Liver (tissue), 9 donors: ENCODE measurements around the gene ARL2. TPM values are rescaled to one million over a fixed set of nuclear protein-coding genes. Genes with fewer than 3 reads are reported as not detected.

ENCODE experiments used
- DNase-seq: peaks from one replicate; pipeline ENCODE4 v3.0.0-alpha.2; 2017; ENCODE audit warnings: low spot score
- H3K27ac ChIP-seq, 2 donors: one replicate each; pipeline ENCODE4 v1.7.0; 2013; ENCODE audit warnings: inconsistent platforms in 2 of 2, low read length in 2 of 2, control low read depth in 1 of 2, low read depth in 1 of 2, mild to moderate bottlenecking in 1 of 2
- H3K27me3 ChIP-seq, 4 donors: one replicate each; pipeline versions ENCODE4 v1.6.1 to v1.7.0; 2013; ENCODE audit warnings: low read length in 3 of 4, inconsistent platforms in 1 of 4, mild to moderate bottlenecking in 1 of 4, moderate library complexity in 1 of 4; ENCODE audit not compliant: control insufficient read depth in 4 of 4, insufficient read depth in 4 of 4
- H3K36me3 ChIP-seq, 4 donors: one replicate each; pipeline versions ENCODE4 v1.6.1 to v1.7.0; 2013; ENCODE audit warnings: low read length in 3 of 4, mild to moderate bottlenecking in 3 of 4, low read depth in 1 of 4, moderate library complexity in 1 of 4; ENCODE audit not compliant: control insufficient read depth in 4 of 4, insufficient read depth in 3 of 4
- H3K4me1 ChIP-seq, 4 donors: one replicate each; pipeline versions ENCODE4 v1.6.1 to v1.7.0; 2013; ENCODE audit warnings: low read length in 3 of 4, mild to moderate bottlenecking in 3 of 4, moderate library complexity in 1 of 4; ENCODE audit not compliant: control insufficient read depth in 4 of 4, insufficient read depth in 4 of 4
- H3K4me3 ChIP-seq, 3 donors: one replicate each; pipeline versions ENCODE4 v1.6.1 to v1.7.0; 2013; ENCODE audit warnings: low read length in 3 of 3, control low read depth in 1 of 3, low read depth in 1 of 3, mild to moderate bottlenecking in 1 of 3
- H3K9ac ChIP-seq, 2 donors: one replicate each; pipeline ENCODE4 v1.7.0; 2013; ENCODE audit warnings: low read length in 2 of 2, mild to moderate bottlenecking in 2 of 2, moderate library complexity in 2 of 2, control low read depth in 1 of 2, low read depth in 1 of 2
- H3K9me3 ChIP-seq, 4 donors: one replicate each; pipeline versions ENCODE4 v1.6.1 to v1.7.0; 2013; ENCODE audit warnings: low read length in 3 of 4; ENCODE audit not compliant: control insufficient read depth in 4 of 4
- EGR1 ChIP-seq, 2 donors: IDR thresholded peaks; 2 replicates each; pipeline ENCODE4 v1.6.1; 2016 to 2018; ENCODE audit warnings: antibody characterized with exemption in 2 of 2, low read depth in 2 of 2
- FOXA2 ChIP-seq: IDR thresholded peaks from 2 replicates; pipeline ENCODE4 v1.6.1; 2016; ENCODE audit warnings: antibody characterized with exemption
- GABPA ChIP-seq, 2 donors: IDR thresholded peaks in 1 of 2; conservative IDR thresholded peaks in 1 of 2; 2 replicates each; pipeline ENCODE4 v1.6.1; 2016; ENCODE audit warnings: antibody characterized with exemption in 2 of 2, mild to moderate bottlenecking in 1 of 2, moderate library complexity in 1 of 2
- HNF4G ChIP-seq: IDR thresholded peaks from 2 replicates; pipeline ENCODE4 v1.6.1; 2016; ENCODE audit warnings: antibody characterized with exemption
- JUND ChIP-seq, 2 donors: IDR thresholded peaks; 2 replicates each; pipeline ENCODE4 v1.6.1; 2016; ENCODE audit warnings: antibody characterized with exemption in 2 of 2
- NR2F2 ChIP-seq: IDR thresholded peaks from 2 replicates; pipeline ENCODE4 v1.6.1; 2016; ENCODE audit warnings: antibody characterized with exemption
- RAD21 ChIP-seq, 2 donors: IDR thresholded peaks; 2 replicates each; pipeline ENCODE4 v1.6.1; 2016; ENCODE audit warnings: antibody characterized with exemption in 2 of 2, mild to moderate bottlenecking in 2 of 2
- RXRA ChIP-seq, 2 donors: IDR thresholded peaks; 2 replicates each; pipeline ENCODE4 v1.6.1; 2017 to 2018; ENCODE audit warnings: antibody characterized with exemption in 2 of 2, mild to moderate bottlenecking in 1 of 2
- SP1 ChIP-seq: IDR thresholded peaks from 2 replicates; pipeline ENCODE4 v1.6.1; 2018; ENCODE audit warnings: antibody characterized with exemption, mild to moderate bottlenecking
- TAF1 ChIP-seq: conservative IDR thresholded peaks from 2 replicates; pipeline ENCODE4 v1.6.1; 2016; ENCODE audit warnings: antibody characterized with exemption, mild to moderate bottlenecking
- WGBS: extraction: QIAGEN DNeasy Blood & Tissue Kit; methylation state at CpG from one replicate; pipeline ENCODE4 v1.1.7; 2013; 5-methylcytosine and 5-hydroxymethylcytosine counted together
- polyA plus RNA-seq, 2 donors: library from polyadenylated mRNA; stranded (reverse) in 1 of 2; unstranded in 1 of 2; fragments of 200-250 nt in 1 of 2; fragments of >200 nt in 1 of 2; fragmentation: Nextera tagmentation in 1 of 2; extraction: Ambion mirVana in 1 of 2; gene quantifications; one replicate each; pipeline versions ENCODE4 v1.2.1 to v1.2.3, GENCODE V29; 2013 to 2015
- total RNA-seq, 2 donors: library from RNA; depleted of rRNA; stranded (reverse); fragments of >200 nt; gene quantifications; one replicate each; pipeline ENCODE4 v1.2.3, GENCODE V29; 2014
- TF ChIP-seq, protein P1 (sequence below): IDR thresholded peaks from 2 replicates; pipeline ENCODE4 v1.6.1; 2016; ENCODE audit warnings: antibody characterized with exemption
- TF ChIP-seq, protein P2 (sequence below): fragments of 150-350 bp; IDR thresholded peaks from 2 replicates; pipeline ENCODE4 v1.5.1; 2017; ENCODE audit warnings: improper control_type of control experiment, low read depth, low read length; ENCODE audit not compliant: missing input control
- TF ChIP-seq, protein P3 (sequence below): IDR thresholded peaks from 2 replicates; pipeline ENCODE4 v1.6.1; 2016; ENCODE audit warnings: antibody characterized with exemption, mild to moderate bottlenecking
- TF ChIP-seq, protein P4 (sequence below): IDR thresholded peaks from 2 replicates; pipeline ENCODE4 v1.6.1; 2016; ENCODE audit warnings: antibody characterized with exemption
- donor health status: healthy.
- donor health status: healthy.
- donor health status: healthy.
- donor health status: healthy.
- donor health status: healthy.

Gene ARL2
- total RNA-seq (10 to 100 TPM; 10.8 to 17.1 TPM), polyA plus RNA-seq (10 to 100 TPM; 12.9 to 19.5 TPM)

DNA sequence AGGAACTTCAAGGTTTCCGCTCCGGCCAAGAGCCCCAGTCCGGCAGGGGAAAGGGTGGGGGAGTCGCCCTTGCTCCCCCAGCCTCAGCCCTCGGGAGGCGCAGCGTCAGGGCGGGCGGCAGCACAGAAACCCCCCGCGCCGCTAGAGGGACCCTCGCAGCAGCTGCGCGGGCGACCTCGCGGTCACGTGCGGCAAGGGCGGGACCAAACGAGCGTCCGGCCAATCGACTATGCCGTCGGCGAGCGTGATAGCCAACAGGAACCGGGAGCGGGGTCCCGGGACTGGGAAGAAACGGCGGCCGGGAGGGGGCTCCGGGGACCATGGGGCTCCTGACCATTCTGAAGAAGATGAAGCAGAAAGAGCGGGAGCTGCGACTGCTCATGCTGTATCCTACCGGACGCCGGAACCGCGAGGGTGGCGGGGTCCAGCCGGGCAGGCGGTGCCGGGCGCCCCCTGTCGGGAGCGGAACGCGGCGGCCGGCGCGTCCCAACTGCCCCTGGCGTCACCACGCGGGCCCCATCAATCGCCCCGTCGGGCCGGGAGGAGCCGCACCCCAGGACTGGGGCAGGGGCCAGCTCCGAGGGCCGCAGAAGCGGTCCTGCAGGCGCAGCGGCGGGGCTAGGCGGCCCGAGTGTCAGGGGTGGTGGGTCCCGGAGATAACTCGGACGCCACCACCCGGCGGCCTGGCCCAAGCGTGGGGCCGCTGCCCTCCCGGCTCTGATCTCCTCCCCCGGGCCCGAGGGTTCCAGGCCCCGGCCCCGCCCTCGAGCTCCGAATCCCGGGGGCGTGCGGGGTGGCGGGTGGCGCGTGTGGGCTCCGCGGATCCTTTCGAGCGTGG, at the start of gene ARL2:
TSS of gene ARL2 (plus strand) at position 273 of the 838 bp plus-strand sequence. CDS start at position 321, 48 bp downstream.
- peak within 1 kb of the TSS; percentile 79 to 95 for H3K9ac ChIP-seq
- under 1% methylated on average over 96 of the region's 96 CpGs for WGBS
- peak within 1 kb of the TSS; percentile 80 to 94 (median 91) for H3K4me3 ChIP-seq
- no peaks in the 10 kb centered on the region for H3K9me3 ChIP-seq
- no peaks in the 10 kb centered on the region for H3K27me3 ChIP-seq
- peak within 1 kb of the TSS; percentile 97 to 99 for H3K27ac ChIP-seq
- DNase-seq: peak; percentile 91
- peaks cover 2% of the 10 kb centered on the region in 4 donors for H3K36me3 ChIP-seq
- TF ChIP-seq RAD21 (IDR thresholded peaks at IDR 0.05) (peak in 1 of 2 donors; percentile 30), RXRA (IDR thresholded peaks at IDR 0.05) (no peak), GABPA (IDR thresholded peaks at IDR 0.05 in 1 of 2, conservative IDR thresholded peaks at IDR 0.05 in 1 of 2) (no peak), JUND (IDR thresholded peaks at IDR 0.05) (no peak), EGR1 (IDR thresholded peaks at IDR 0.05; ENCODE audit: low read depth in 2 of 2) (no peak), HNF4G (no peak), FOXA2 (no peak), TAF1 (no peak), NR2F2 (no peak), SP1 (peak; percentile 17)
- TF ChIP-seq, protein P1, sequence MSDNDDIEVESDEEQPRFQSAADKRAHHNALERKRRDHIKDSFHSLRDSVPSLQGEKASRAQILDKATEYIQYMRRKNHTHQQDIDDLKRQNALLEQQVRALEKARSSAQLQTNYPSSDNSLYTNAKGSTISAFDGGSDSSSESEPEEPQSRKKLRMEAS: no peak
- TF ChIP-seq, protein P2, sequence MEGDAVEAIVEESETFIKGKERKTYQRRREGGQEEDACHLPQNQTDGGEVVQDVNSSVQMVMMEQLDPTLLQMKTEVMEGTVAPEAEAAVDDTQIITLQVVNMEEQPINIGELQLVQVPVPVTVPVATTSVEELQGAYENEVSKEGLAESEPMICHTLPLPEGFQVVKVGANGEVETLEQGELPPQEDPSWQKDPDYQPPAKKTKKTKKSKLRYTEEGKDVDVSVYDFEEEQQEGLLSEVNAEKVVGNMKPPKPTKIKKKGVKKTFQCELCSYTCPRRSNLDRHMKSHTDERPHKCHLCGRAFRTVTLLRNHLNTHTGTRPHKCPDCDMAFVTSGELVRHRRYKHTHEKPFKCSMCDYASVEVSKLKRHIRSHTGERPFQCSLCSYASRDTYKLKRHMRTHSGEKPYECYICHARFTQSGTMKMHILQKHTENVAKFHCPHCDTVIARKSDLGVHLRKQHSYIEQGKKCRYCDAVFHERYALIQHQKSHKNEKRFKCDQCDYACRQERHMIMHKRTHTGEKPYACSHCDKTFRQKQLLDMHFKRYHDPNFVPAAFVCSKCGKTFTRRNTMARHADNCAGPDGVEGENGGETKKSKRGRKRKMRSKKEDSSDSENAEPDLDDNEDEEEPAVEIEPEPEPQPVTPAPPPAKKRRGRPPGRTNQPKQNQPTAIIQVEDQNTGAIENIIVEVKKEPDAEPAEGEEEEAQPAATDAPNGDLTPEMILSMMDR: peak; percentile 75
- TF ChIP-seq, protein P3, sequence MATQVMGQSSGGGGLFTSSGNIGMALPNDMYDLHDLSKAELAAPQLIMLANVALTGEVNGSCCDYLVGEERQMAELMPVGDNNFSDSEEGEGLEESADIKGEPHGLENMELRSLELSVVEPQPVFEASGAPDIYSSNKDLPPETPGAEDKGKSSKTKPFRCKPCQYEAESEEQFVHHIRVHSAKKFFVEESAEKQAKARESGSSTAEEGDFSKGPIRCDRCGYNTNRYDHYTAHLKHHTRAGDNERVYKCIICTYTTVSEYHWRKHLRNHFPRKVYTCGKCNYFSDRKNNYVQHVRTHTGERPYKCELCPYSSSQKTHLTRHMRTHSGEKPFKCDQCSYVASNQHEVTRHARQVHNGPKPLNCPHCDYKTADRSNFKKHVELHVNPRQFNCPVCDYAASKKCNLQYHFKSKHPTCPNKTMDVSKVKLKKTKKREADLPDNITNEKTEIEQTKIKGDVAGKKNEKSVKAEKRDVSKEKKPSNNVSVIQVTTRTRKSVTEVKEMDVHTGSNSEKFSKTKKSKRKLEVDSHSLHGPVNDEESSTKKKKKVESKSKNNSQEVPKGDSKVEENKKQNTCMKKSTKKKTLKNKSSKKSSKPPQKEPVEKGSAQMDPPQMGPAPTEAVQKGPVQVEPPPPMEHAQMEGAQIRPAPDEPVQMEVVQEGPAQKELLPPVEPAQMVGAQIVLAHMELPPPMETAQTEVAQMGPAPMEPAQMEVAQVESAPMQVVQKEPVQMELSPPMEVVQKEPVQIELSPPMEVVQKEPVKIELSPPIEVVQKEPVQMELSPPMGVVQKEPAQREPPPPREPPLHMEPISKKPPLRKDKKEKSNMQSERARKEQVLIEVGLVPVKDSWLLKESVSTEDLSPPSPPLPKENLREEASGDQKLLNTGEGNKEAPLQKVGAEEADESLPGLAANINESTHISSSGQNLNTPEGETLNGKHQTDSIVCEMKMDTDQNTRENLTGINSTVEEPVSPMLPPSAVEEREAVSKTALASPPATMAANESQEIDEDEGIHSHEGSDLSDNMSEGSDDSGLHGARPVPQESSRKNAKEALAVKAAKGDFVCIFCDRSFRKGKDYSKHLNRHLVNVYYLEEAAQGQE: no peak
- TF ChIP-seq, protein P4, sequence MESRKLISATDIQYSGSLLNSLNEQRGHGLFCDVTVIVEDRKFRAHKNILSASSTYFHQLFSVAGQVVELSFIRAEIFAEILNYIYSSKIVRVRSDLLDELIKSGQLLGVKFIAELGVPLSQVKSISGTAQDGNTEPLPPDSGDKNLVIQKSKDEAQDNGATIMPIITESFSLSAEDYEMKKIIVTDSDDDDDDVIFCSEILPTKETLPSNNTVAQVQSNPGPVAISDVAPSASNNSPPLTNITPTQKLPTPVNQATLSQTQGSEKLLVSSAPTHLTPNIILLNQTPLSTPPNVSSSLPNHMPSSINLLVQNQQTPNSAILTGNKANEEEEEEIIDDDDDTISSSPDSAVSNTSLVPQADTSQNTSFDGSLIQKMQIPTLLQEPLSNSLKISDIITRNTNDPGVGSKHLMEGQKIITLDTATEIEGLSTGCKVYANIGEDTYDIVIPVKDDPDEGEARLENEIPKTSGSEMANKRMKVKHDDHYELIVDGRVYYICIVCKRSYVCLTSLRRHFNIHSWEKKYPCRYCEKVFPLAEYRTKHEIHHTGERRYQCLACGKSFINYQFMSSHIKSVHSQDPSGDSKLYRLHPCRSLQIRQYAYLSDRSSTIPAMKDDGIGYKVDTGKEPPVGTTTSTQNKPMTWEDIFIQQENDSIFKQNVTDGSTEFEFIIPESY: no peak
- H3K4me1 ChIP-seq: peaks cover 0 to 16% (median 10%) of the 10 kb centered on the region in 4 donors
